ENCODE data around the gene ZMAT3.
"Not testable (repeated sequence)": the region's sequence is repeated elsewhere in the genome, so short reads cannot be mapped to it uniquely, and the experiment has no call there.

- not testable (repeated sequence) for TF ChIP-seq POLR2A (IDR thresholded peaks at IDR 0.05; ENCODE audit: low read depth, low read length); POLR2AphosphoS5 (IDR thresholded peaks at IDR 0.05; ENCODE audit: low read depth, low read length); TAF1 (IDR thresholded peaks at IDR 0.05; ENCODE audit: borderline replicate concordance, low read depth, low read length)
These were observed 32.7 kb downstream of the ZMAT3 start for GRCh38 chr3:179038899-179039251.
